ENCODE results near the gene FOLR2.

The FOLR2 gene

GRCh38 chr11:72230764-72231365 is 14.3 kb downstream of the FOLR2 start:
- no peak for DNase-seq

GRCh38 chr11:72231396-72232259 is 15.0 kb downstream of the FOLR2 start:
- DNase-seq = no peak

- no peak for DNase-seq
Measured at GRCh38 chr11:72232260-72233055, 15.9 kb downstream of the FOLR2 start.

GRCh38 chr11:72233056-72233772 is 16.6 kb downstream of the FOLR2 start:
- DNase-seq = no peak

- DNase-seq = no peak
Measured at GRCh38 chr11:72233773-72234513, 17.3 kb downstream of the FOLR2 start.

- no peak for DNase-seq
Measured at GRCh38 chr11:72234514-72234830, 17.9 kb downstream of the FOLR2 start.

- DNase-seq = no peak
Measured at GRCh38 chr11:72234920-72235319, 18.3 kb downstream of the FOLR2 start.

- DNase-seq = no peak
Measured at GRCh38 chr11:72235351-72236057, 18.9 kb downstream of the FOLR2 start.

GRCh38 chr11:72236083-72236697 is 19.6 kb downstream of the FOLR2 start:
- DNase-seq = no peak

- no peak for DNase-seq
Measured at GRCh38 chr11:72236774-72237111, 20.1 kb downstream of the FOLR2 start.

- DNase-seq = no peak
Measured at GRCh38 chr11:72237112-72237931, 20.7 kb downstream of the FOLR2 start.

- DNase-seq = peak in 1 of 2 experiments; percentile 50
Measured at GRCh38 chr11:72238040-72238450, 21.5 kb downstream of the FOLR2 start.

- no peak for DNase-seq
Measured at GRCh38 chr11:72238492-72239312, 22.1 kb downstream of the FOLR2 start.

GRCh38 chr11:72239313-72239848 is 22.8 kb downstream of the FOLR2 start:
- DNase-seq = peak in 1 of 2 experiments; percentile 31

- no peak for DNase-seq
Measured at GRCh38 chr11:72239849-72240460, 23.4 kb downstream of the FOLR2 start.

GRCh38 chr11:72240461-72241290 is 24.1 kb downstream of the FOLR2 start:
- DNase-seq = no peak

GRCh38 chr11:72241291-72241781 is 24.7 kb downstream of the FOLR2 start:
- DNase-seq = no peak

- DNase-seq = no peak
Measured at GRCh38 chr11:72242141-72242540, 25.5 kb downstream of the FOLR2 start.

Measured in SW 1271 (cell line).